Medulla oblongata (tissue), 1 donor: Measurements from ENCODE around the gene CACNA1H.

Experiments used
- DNase-seq: peaks from one replicate; pipeline ENCODE4 v3.0.0-alpha.2; 2015; ENCODE audit errors: extremely low spot score

Gene CACNA1H

DNA sequence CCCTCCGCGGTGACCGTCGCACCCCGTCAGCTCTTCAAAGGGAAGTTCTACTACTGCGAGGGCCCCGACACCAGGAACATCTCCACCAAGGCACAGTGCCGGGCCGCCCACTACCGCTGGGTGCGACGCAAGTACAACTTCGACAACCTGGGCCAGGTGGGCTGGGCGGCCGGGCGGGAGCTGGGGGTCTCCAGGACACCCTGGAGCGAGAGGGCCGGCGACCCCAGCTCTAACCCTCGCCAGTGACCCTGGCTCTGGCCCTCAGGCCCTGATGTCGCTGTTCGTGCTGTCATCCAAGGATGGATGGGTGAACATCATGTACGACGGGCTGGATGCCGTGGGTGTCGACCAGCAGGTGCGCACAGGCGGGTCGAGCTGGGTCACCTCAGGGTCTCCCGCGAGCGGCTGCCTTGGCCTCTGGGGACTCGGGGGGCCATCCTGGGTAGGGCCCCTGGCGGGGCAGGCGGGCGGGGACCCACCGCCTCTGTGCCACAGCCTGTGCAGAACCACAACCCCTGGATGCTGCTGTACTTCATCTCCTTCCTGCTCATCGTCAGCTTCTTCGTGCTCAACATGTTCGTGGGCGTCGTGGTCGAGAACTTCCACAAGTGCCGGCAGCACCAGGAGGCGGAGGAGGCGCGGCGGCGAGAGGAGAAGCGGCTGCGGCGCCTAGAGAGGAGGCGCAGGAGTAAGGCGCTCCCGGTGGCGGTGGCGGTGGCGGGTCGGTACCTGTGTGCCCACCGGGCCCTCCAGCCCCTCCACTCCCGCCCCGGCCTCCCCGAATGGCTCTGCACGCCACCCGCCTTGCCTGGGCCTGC is 58.8 kb downstream of the CACNA1H start:
- DNase-seq = no peak

DNA sequence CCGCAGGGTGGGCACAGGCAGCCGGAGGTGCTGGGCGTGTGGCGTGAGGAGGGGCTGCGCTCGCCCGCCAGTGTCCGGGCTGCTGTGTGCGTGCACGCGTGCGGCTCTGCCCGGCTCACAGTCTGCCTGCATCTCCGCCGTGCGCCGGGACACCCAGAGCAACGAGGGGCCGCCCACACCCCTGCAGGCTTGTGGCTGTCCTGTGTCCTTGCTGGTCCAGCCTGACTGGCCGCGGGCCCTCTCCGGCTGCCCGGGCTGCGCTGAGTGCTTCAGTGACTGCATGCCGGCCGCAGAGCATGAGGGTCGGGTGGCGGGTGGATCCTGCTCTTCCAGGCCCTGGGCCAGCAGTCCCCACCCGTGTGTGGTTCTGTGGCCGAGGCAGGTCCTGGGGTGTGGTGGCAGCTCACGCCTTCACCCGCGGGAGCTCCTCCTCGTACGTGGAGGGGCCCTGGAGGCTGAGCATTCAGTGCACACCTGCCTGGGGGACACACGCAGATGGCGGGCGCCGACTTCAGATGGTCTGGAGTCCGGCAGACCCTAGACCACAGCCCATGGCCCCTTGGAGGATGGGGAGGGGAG is 59.8 kb downstream of the CACNA1H start:
- DNase-seq = no peak

DNA sequence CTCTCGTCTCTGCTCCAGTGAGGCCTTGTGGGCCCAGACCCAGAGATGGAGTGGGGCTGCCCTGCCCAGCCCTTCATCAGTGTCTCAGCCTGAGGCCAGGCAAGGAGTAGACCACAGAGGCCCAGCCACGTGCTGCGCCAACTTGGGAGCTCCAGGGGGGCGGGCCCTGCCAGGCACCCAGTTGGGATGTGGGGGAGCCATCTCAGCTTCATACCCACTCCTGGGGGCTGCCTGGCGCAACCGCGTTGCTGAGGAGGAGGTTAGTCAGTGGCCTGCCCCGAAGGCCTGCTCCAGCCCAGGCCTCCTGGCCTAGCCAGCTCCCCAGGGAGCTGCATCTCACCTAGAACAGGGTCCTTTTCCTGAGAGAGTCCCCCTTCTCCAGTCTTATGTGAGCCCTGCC is 60.3 kb downstream of the CACNA1H start:
- no peak for DNase-seq

DNA sequence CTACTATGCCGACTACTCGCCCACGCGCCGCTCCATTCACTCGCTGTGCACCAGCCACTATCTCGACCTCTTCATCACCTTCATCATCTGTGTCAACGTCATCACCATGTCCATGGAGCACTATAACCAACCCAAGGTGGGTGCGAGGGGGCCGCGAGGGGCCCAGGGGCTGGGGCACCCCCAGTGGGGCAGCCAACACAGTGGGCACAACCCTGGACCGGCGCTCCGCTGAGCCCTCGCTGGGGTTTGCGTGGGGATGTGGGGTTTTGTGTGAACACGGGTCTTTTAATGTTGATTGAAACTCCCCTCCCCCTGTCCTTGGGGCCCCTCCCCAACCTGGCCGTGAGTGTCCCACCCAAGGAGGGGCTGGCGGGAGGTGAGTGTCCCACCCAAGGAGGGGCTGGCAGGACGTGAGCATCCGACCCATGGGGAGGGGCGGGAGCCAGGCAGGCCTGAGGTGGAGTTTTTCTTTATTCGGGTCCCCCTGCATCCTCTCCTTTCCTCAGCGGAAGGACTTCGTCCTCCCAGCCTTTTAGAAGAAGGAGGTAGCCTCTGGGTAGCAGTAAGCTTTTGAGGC is 61.0 kb downstream of the CACNA1H start:
- no peak for DNase-seq

DNA sequence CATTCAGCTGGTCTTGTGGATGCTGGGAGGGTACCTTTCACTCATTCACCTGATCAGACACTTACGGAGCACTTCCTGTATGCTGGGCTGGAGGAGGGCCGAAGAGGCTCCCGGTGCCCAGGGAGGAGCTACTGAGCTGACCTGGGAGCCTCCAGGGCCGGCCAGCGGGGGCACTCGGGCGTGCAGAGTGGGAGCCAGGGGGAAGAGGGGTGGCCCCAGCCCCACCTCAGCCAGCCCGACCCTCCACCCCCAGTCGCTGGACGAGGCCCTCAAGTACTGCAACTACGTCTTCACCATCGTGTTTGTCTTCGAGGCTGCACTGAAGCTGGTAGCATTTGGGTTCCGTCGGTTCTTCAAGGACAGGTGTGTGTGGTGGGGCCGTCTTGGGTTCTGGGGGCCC is 61.8 kb downstream of the CACNA1H start:
- no peak for DNase-seq

DNA sequence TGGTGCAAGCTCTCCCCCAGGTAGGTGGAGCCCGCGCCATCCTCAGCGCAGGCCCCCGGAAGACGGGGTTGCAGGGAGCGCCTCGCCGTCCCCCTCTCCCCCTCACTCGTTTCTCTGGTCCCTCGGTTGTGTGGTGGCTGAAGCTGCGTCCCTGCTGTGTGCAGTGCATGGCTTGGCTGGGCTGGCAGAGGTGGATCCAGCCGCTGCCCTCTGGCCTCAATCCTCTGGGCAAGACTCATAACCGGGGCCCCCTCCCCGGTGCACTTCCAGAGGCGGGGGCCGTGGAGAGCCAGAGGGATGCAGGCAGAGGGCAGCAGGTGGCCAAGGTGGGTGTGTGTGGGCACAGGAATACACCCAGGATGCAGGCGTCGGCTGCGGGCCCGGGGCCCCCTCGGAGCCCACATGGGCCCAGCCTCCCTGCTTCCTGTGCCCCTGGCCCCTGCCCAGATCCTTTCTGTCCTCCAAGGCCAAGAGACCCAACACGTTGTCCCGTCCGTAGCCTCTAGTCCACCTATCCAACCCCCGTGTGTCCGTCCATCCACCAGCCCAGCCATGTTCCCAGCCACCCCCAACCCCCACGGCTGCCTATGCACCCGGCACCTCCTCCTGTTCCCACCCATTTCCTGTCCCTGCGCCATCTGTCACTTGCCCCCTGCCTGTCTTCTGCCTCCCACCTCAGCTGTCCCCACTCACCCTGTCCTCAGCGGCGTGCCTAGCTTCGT is 62.8 kb downstream of the CACNA1H start:
- no peak for DNase-seq

DNA sequence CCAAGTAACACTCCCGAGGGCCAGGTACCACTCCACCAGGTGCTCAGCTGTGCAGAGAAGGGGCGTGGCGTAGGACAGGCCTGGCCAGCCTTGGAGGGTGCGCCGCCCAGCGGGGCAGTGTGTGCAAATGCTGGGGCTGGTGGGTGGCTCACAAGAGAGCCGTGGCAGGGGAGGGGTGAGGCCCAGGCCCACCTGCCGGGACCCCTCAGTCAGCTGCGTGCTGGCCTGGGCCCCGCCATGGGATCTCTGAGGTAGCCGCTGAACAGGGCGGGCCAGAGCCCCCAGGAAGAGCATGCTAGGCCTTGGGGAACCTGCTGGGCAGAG is 63.4 kb downstream of the CACNA1H start:
- DNase-seq = no peak

DNA sequence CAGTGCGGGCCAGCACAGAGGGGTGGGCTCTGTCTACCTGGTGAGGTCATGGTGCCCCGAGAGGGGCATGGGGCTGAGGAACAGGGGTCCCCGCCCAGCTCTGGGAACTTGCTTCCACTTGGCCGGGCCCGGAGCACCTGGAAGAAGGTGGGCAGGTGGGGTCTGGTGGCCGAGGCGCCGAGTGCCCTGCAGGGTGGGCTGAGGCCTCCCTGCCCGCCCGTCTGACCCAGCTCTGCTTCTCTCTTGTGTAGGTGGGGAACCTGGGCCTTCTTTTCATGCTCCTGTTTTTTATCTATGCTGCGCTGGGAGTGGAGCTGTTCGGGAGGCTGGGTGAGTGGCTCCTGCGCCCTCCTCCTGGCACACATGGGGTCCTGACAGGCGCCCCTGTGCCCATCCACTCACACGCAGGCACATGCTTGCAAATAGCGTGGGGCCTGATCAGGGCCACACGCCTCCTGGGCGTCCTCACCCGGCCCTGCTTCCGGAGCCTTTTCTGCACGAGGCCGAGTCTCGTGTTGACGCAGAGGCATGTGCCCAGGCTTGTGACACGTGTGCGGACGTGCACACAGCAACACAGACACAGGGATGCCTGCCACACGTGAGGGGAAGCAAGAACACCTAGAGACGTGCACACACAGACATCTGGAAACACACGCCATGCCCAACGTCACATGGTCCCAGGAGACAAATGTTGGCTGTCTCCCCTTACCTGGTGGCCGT is 63.9 kb downstream of the CACNA1H start:
- DNase-seq = no peak

DNA sequence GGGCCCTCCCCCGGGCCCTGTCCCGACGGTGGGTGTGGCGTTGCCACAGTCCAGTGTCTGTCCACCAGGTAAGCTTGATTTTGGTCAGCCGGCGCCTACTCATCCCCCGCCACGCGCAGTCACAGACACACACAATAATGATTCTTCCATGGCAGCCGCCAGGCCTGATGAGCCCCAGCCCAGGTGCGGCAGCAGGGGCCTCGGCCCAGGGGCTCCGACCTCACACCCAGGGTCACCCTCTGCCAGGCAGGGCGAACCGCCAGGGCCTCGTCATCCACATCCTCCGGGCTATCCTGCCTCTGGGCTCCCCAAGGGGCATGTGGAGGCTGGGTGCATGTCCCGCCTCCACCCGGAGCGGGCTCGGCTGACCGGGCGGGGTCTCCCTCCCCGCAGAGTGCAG is 64.6 kb downstream of the CACNA1H start:
- DNase-seq = no peak

DNA sequence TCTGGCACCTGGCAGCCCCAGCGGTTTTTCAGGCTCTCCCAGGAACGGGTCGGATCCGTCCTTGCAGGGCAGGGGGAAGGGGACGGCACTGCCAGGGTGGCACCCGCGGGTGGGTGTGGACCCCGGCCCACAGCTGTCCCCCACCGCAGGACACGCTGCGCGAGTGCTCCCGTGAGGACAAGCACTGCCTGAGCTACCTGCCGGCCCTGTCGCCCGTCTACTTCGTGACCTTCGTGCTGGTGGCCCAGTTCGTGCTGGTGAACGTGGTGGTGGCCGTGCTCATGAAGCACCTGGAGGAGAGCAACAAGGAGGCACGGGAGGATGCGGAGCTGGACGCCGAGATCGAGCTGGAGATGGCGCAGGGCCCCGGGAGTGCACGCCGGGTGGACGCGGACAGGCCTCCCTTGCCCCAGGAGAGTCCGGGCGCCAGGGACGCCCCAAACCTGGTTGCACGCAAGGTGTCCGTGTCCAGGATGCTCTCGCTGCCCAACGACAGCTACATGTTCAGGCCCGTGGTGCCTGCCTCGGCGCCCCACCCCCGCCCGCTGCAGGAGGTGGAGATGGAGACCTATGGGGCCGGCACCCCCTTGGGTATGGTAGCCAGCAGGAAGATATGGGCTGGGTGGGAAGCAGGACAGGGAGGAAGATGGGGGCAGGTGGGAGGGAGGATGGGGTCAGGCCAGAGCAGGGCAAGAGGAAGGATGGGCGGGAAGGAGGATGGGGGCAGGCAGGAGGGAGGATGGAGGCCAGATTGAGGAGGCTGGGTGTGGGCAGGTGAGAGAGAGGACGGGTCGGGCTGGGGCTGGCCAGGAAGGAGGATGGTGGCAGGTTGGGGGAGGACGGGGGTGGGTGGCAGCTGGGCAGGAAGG is 65.4 kb downstream of the CACNA1H start:
- no peak for DNase-seq

DNA sequence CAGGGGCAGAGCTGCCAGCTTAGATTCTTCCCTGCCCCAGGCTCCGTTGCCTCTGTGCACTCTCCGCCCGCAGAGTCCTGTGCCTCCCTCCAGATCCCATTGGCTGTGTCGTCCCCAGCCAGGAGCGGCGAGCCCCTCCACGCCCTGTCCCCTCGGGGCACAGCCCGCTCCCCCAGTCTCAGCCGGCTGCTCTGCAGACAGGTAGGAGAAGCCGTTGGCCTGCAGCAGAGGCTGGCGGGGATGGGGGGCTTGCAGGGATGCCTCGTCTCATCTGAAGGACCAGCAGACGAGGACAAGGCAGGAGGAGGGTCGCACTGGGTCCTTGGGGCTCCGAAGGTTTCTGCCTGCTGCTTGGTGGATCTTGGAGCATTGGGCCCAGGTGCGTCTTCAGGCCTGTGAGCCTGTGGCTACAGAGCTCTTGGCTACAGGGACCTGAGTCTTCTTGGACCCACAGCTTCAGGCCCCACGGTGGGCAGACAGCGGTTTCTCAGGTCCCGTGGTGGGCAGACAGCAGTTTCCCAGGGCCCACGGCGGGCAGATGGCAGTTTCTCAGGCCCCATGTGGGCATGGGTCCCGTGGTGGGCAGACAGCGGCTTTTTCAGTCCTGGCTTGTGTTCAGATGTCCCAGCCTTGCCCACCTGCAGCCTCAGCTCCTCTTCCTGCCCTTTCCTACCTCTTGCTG is 66.2 kb downstream of the CACNA1H start:
- no peak for DNase-seq

DNA sequence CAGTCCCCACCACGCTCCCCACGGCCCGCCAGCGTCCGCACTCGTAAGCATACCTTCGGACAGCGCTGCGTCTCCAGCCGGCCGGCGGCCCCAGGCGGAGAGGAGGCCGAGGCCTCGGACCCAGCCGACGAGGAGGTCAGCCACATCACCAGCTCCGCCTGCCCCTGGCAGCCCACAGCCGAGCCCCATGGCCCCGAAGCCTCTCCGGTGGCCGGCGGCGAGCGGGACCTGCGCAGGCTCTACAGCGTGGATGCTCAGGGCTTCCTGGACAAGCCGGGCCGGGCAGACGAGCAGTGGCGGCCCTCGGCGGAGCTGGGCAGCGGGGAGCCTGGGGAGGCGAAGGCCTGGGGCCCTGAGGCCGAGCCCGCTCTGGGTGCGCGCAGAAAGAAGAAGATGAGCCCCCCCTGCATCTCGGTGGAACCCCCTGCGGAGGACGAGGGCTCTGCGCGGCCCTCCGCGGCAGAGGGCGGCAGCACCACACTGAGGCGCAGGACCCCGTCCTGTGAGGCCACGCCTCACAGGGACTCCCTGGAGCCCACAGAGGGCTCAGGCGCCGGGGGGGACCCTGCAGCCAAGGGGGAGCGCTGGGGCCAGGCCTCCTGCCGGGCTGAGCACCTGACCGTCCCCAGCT is 67.3 kb downstream of the CACNA1H start:
- no peak for DNase-seq

DNA sequence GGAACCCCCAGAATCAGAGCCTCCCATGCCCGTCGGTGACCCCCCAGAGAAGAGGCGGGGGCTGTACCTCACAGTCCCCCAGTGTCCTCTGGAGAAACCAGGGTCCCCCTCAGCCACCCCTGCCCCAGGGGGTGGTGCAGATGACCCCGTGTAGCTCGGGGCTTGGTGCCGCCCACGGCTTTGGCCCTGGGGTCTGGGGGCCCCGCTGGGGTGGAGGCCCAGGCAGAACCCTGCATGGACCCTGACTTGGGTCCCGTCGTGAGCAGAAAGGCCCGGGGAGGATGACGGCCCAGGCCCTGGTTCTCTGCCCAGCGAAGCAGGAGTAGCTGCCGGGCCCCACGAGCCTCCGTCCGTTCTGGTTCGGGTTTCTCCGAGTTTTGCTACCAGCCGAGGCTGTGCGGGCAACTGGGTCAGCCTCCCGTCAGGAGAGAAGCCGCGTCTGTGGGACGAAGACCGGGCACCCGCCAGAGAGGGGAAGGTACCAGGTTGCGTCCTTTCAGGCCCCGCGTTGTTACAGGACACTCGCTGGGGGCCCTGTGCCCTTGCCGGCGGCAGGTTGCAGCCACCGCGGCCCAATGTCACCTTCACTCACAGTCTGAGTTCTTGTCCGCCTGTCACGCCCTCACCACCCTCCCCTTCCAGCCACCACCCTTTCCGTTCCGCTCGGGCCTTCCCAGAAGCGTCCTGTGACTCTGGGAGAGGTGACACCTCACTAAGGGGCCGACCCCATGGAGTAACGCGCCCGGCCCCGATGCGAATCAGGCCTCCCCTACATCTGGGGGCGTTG is 68.1 kb downstream of the CACNA1H start:
- DNase-seq = no peak

DNA sequence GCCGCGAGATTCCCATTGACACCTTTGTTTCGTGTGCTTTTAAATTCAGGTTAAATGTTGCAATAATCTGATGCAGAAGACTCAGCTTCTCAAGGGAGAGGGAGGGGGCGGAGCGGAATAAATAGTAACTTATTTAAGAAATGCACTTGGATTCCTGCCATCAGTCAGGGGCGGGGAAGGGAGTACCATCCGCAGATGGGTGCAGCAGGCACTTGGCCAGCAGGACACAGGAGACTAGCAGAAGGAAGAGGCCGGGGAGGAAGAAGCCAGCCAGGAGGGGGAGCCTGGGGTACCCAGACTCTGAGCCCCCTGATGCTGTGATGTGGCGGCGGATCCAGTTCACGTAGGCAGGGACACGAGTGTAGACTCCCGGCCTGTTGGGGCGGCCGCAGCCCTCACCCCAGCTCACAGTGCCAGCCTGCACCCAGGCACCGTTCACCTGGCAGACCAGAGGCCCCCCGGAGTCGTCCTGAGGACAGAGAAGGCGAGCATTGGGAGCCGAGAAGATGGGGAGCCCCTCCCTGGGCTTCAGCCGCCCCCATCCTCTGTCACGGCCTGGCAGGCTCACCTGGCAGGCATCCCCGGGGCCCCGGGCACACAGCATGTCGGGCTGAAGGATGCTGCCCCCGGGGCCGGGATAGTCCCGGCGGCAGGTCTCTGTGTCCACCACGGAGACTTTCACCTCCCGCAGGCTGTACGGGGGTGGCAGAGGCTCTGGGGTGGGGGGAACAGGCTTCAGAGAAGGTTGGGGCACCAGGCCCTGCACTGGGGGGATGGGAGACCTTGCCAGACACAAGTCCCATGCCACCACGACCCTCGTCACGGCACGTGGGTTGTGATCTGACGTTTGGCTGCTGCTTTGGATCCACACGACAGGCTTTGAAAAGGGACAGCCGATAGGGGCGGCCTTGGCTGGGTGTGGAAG is 69.0 kb downstream of the CACNA1H start:
- no peak for DNase-seq

DNA sequence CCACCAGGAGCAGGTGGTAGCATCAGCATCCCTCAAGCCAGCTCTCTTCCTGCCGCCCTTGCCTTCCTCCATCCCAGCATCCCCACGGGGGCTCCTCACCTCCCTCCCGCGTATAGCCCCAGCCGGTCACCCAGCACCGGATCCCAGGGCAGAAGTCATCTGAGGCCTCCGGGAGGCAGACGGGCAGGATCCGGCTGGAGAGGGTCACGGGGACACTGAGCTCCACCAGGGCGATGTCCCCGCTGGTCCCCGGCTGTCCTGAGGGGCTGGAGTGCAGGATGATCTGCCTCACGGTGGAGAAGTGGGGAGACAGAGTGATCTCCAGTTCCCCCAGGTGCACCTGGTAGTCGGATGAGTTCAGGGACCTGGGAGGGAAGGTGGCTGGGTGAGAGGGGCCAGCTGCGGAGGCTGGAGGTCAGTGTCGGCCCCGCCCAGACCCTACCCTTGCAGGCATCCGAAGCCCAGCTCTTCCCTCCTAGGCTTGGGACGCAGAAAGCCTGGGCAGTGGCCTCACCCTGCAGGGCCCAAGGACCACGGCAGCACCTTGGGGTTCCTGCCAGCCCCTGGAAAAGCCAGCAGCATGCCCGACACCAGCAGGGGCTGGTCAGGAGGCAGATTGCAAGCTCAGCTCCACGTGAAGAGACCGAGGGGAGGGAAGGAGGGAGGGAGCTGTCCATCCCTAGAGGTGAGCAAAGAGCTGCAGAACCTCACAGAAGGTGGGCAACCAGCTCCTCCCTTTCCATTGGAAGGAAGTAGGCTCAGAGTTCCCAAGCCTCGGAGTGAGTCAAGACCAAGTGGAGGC is 69.8 kb downstream of the CACNA1H start:
- no peak for DNase-seq

DNA sequence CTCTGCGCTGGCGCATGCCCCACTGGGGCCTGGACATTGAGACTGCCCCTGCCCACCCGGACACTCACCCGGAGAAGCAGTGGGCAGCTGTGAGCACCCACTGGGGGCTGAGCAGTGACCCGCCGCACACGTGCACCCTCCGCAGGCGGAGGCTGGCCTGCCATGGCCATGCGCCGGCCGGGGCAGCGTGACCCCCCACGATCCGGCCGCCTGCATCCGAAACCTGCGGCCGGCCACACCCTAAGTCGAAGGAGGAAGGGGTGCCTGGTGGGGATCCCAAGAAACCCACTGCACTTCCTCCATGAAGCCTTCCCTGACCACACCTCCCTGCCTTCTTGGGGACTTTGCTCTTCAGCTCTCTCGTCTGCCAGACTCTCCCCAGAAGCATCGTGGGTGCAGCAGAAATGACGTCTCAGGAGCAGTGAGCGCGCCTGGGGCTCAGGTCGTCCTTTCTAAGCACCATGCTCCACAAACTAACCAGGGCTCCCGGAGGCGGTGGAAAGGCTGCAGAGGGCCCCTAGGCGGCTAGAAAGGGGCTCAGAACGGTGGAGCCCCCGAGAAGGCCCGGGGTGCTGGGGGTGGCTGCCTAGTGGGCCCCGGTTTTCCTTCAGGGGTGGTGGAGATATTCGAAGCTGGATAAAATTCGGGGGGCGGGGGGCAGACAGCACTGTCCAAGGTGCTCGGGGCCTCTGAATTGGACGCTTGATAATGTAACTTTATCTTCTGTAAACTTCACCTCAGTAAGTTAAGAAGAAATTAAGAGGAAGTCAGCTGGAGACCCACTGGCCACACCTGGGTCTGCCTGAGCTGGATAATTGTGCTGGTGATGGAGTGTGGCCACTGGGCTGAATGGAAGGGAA is 70.7 kb downstream of the CACNA1H start:
- no peak for DNase-seq
